SK-N-MC (cell line): ENCODE results near the gene THPO.

Experiments
- EZH2 ChIP-seq: fragments of 200-600 bp; sonication (generic); IDR thresholded peaks from one replicate; pipeline ENCODE4 v1.6.1; 2017; ENCODE audit warnings: antibody characterized with exemption
- FOXP2 ChIP-seq: optimal IDR thresholded peaks from 2 replicates; pipeline ENCODE3; 2011; ENCODE audit warnings: mild to moderate bottlenecking, moderate library complexity; ENCODE audit not compliant: insufficient read depth; ENCODE audit errors: extremely low read length, control extremely low read depth
- POLR2AphosphoS5 ChIP-seq: IDR thresholded peaks from 2 replicates; pipeline ENCODE4 v1.6.1; 2012; ENCODE audit warnings: mild to moderate bottlenecking, low read depth, low read length, borderline replicate concordance

GRCh38 chr3:184399410-184399809 lies 21.4 kb upstream of the THPO start:
- TF ChIP-seq EZH2: no peak
- no peak for TF ChIP-seq POLR2AphosphoS5
- no peak for TF ChIP-seq FOXP2
